Neutrophil (primary cell): Measurements from ENCODE around the gene DAZAP1.

ENCODE experiments used
- H3K27ac ChIP-seq: fragments of 200-600 bp; sonication (generic); 2 replicates; pipeline ENCODE4 v1.5.1; 2016; ENCODE audit warnings: mild to moderate bottlenecking, moderate library complexity
- H3K27me3 ChIP-seq: fragments of 200-600 bp; sonication (generic); 2 replicates; pipeline ENCODE4 v1.6.0; 2016; ENCODE audit warnings: mild to moderate bottlenecking
- H3K36me3 ChIP-seq: fragments of 200-600 bp; sonication (generic); 2 replicates; pipeline ENCODE4 v1.5.1; 2017
- H3K4me1 ChIP-seq, 2 experiments: fragments of 200-600 bp in 1 of 2; sonication (generic) in 1 of 2; 1 replicate in 1 of 2; 2 replicates in 1 of 2; pipeline versions ENCODE4 v1.5.1 to v1.6.1; 2013 to 2016; ENCODE audit warnings: low read depth in 1 of 2, low read length in 1 of 2, mild to moderate bottlenecking in 1 of 2, moderate library complexity in 1 of 2; ENCODE audit not compliant: control insufficient read depth in 1 of 2, insufficient read depth in 1 of 2
- H3K4me3 ChIP-seq, 2 experiments: fragments of 200-600 bp in 1 of 2; sonication (generic) in 1 of 2; 1 replicate in 1 of 2; 2 replicates in 1 of 2; pipeline ENCODE4 v1.5.1; 2013 to 2016; ENCODE audit warnings: low read depth in 1 of 2, low read length in 1 of 2, mild to moderate bottlenecking in 1 of 2, moderate library complexity in 1 of 2
- H3K9me3 ChIP-seq: fragments of 200-600 bp; sonication (generic); 2 replicates; pipeline ENCODE4 v1.5.1; 2016
- TF ChIP-seq, protein P1 (sequence below): fragments of 200-600 bp; sonication (generic); IDR thresholded peaks from 2 replicates; pipeline ENCODE4 v1.5.1; 2016; ENCODE audit warnings: antibody characterized with exemption

Gene DAZAP1

DNA sequence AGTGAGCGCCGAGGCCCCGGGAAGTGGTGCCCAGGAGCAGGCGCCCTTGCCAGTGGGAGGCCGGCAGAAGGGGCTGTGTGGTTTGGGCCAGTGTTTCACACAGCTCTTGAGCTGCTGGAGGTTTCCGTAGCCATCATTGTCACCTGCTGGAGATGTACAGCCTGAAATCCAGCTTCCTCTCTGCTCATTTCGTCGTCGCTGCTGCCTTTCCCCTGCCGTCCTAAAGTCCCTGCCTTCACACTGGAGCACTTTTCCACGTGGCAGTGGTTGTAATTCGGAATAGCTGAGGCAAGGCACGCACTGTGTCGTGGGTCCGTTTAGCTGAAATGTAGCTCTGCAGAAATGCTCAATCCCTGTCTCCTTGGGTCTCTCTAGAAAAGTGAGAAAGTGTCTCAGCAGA is 13.2 kb downstream of the DAZAP1 start:
- no peak overlapping the region for H3K4me3 ChIP-seq
- H3K36me3 ChIP-seq: peaks cover 74% of the 10 kb centered on the region
- H3K4me1 ChIP-seq: peaks cover 16 to 24% of the 10 kb centered on the region in 2 experiments
- no peaks in the 10 kb centered on the region for H3K27me3 ChIP-seq
- TF ChIP-seq, protein P1, sequence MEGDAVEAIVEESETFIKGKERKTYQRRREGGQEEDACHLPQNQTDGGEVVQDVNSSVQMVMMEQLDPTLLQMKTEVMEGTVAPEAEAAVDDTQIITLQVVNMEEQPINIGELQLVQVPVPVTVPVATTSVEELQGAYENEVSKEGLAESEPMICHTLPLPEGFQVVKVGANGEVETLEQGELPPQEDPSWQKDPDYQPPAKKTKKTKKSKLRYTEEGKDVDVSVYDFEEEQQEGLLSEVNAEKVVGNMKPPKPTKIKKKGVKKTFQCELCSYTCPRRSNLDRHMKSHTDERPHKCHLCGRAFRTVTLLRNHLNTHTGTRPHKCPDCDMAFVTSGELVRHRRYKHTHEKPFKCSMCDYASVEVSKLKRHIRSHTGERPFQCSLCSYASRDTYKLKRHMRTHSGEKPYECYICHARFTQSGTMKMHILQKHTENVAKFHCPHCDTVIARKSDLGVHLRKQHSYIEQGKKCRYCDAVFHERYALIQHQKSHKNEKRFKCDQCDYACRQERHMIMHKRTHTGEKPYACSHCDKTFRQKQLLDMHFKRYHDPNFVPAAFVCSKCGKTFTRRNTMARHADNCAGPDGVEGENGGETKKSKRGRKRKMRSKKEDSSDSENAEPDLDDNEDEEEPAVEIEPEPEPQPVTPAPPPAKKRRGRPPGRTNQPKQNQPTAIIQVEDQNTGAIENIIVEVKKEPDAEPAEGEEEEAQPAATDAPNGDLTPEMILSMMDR: no peak
- H3K27ac ChIP-seq: no peak overlapping the region
- no peaks in the 10 kb centered on the region for H3K9me3 ChIP-seq

DNA sequence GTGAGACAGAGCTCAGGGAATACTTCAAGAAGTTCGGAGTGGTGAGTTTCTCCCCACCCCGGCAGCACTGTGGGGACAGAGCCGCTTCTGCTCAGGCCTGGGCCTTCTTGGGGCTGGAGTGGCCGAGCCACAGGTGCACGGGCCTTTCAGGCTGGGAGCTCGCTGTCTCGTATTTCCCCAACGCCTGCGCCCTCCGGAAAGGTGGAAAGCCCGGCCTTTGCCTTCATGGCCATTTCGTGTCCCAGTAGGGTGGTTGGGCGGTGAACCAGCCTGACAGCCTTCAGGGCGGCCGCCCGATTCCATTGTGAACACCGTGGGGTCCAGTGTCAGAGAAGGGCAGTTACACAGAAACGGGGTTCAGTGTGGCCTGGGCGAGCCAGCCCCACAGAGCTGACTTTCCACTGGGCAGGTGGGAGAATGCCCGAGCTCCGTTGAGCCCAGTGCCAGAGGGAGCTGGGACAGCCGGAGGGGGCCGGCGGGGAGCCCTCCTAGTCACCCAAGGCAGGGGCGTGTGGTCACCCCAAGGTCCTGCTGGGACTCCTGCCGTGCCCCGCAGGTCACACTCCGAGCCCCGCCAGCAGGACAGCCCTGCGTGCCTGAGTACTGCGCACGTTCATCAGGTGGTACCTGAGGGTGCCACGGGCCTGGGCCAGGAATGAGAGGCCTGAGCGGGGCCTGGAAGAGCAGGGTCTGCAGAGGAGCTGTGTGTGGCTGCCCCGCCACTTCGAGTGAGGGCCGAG is 14.0 kb downstream of the DAZAP1 start:
- H3K4me1 ChIP-seq: peaks cover 9 to 19% of the 10 kb centered on the region in 2 experiments
- H3K27me3 ChIP-seq: no peaks in the 10 kb centered on the region
- TF ChIP-seq, protein P1: no peak
- H3K9me3 ChIP-seq: no peaks in the 10 kb centered on the region
- H3K36me3 ChIP-seq: peaks cover 82% of the 10 kb centered on the region
- no peak overlapping the region for H3K27ac ChIP-seq
- H3K4me3 ChIP-seq: no peak overlapping the region

DNA sequence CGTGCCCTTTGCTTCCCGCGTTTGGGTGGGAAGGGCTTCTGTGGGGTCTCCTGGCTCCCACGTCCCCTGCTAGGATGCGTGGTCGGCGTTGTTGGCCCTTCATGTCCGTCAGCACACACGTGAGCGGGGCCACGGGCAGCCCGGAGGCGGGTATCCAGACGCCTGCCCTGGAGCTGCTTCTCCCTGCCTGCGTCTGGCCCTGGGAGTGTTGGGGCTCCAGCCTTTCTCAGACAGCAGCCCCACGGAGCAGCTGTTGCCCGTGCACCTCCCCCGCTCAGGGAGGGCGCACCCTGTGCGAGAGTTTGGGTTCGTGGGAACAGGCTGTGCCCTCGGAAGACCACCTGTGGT is 14.5 kb downstream of the DAZAP1 start:
- Histone ChIP-seq H3K27ac (no peak overlapping the region), H3K4me3 (no peak overlapping the region), H3K27me3 (no peaks in the 10 kb centered on the region), H3K4me1 (peaks cover 9 to 19% of the 10 kb centered on the region in 2 experiments), H3K36me3 (peaks cover 88% of the 10 kb centered on the region), H3K9me3 (no peaks in the 10 kb centered on the region)
- TF ChIP-seq, protein P1: no peak

- Histone ChIP-seq H3K36me3 (peaks cover 89% of the 10 kb centered on the region), H3K27me3 (no peaks in the 10 kb centered on the region), H3K4me1 (peaks cover 9 to 19% of the 10 kb centered on the region in 2 experiments), H3K9me3 (no peaks in the 10 kb centered on the region), H3K27ac (no peak overlapping the region), H3K4me3 (no peak overlapping the region)
- TF ChIP-seq, protein P1: no peak
These were observed 15.0 kb downstream of the DAZAP1 start for GRCh38 chr19:1422360-1422759.

GRCh38 chr19:1422943-1423342 is 15.6 kb downstream of the DAZAP1 start:
- Histone ChIP-seq H3K9me3 (no peaks in the 10 kb centered on the region), H3K27ac (no peak overlapping the region), H3K4me1 (peaks cover 9 to 19% of the 10 kb centered on the region in 2 experiments), H3K4me3 (no peak overlapping the region), H3K36me3 (peaks cover 87% of the 10 kb centered on the region), H3K27me3 (no peaks in the 10 kb centered on the region)
- TF ChIP-seq, protein P1: no peak
